Measurements from ENCODE around the gene GNA12.

DNA sequence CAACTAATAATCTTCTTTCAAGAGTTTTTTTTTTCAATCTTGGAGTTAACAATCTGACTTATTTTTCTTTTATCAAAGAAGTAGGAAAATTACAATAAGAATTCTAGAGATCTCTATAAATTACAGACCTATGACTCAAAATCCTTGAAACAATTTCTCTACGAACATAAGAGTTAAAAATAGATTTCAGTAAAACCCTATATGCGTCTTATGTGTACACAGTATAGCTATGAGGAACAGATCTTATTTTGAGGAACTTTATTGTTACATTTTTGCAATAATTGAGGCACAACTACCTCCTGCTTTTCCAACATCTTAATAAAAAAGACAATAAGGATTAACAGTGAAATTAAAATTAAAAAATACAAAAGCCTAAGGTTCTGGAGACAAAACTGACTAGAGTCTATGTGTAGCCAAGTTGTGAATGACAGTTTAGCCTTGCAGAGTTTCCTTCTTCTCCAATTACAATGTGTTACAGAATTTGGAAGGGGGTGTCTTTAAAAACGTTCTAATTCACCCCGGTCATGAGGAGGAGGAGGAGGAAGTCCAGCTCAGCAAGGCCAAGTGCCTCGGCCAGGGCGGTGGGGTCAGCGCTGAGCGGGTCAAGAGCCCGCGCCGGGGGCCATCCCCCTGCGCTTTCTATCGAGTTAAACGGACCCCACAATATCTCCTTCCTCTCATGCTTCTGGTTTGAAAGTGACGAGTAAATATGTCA lies 115.6 kb downstream of the GNA12 start:
- no peak for TF ChIP-seq FOXJ3 (CRISPR knock-in tag; IDR thresholded peaks at IDR 0.05)
- no peak for TF ChIP-seq CTCF (IDR thresholded peaks at IDR 0.05)
- no peak for TF ChIP-seq NFIC (IDR thresholded peaks at IDR 0.05; ENCODE audit: borderline replicate concordance)
- no peak for TF ChIP-seq EP300 (IDR thresholded peaks at IDR 0.05; ENCODE audit: borderline replicate concordance in 1 of 2, low read depth in 1 of 2, low read length in 1 of 2)
- TF ChIP-seq GABPA (IDR thresholded peaks at IDR 0.05; ENCODE audit: low read depth), result no peak
- TF ChIP-seq, protein P1, sequence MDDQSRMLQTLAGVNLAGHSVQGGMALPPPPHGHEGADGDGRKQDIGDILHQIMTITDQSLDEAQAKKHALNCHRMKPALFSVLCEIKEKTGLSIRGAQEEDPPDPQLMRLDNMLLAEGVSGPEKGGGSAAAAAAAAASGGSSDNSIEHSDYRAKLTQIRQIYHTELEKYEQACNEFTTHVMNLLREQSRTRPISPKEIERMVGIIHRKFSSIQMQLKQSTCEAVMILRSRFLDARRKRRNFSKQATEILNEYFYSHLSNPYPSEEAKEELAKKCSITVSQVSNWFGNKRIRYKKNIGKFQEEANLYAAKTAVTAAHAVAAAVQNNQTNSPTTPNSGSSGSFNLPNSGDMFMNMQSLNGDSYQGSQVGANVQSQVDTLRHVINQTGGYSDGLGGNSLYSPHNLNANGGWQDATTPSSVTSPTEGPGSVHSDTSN (IDR thresholded peaks at IDR 0.05), result no peak
- no peak for TF ChIP-seq YY1 (IDR thresholded peaks at IDR 0.05; ENCODE audit: low read depth)
- no peak for TF ChIP-seq ZBTB33 (IDR thresholded peaks at IDR 0.05; ENCODE audit: borderline replicate concordance, low read depth)
- TF ChIP-seq ELF1 (IDR thresholded peaks at IDR 0.05), result no peak
- no peak for TF ChIP-seq TAF1 (IDR thresholded peaks at IDR 0.05; ENCODE audit: borderline replicate concordance, low read depth, low read length)
- TF ChIP-seq, protein P2, sequence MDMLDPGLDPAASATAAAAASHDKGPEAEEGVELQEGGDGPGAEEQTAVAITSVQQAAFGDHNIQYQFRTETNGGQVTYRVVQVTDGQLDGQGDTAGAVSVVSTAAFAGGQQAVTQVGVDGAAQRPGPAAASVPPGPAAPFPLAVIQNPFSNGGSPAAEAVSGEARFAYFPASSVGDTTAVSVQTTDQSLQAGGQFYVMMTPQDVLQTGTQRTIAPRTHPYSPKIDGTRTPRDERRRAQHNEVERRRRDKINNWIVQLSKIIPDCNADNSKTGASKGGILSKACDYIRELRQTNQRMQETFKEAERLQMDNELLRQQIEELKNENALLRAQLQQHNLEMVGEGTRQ (IDR thresholded peaks at IDR 0.05; ENCODE audit: borderline replicate concordance, low read depth, low read length), result no peak
